Activated CD4-positive, alpha-beta T cell treated with anti-CD3 and anti-CD28 coated beads, Interleukin-2, amount 50 U/mL, for 48 hours (primary cell): ENCODE measurements around the gene P2RY6.

Experiments
- DNase-seq, 2 experiments: peaks; one replicate each; pipeline ENCODE4 v3.0.0-alpha.2; 2020

The P2RY6 gene

DNA sequence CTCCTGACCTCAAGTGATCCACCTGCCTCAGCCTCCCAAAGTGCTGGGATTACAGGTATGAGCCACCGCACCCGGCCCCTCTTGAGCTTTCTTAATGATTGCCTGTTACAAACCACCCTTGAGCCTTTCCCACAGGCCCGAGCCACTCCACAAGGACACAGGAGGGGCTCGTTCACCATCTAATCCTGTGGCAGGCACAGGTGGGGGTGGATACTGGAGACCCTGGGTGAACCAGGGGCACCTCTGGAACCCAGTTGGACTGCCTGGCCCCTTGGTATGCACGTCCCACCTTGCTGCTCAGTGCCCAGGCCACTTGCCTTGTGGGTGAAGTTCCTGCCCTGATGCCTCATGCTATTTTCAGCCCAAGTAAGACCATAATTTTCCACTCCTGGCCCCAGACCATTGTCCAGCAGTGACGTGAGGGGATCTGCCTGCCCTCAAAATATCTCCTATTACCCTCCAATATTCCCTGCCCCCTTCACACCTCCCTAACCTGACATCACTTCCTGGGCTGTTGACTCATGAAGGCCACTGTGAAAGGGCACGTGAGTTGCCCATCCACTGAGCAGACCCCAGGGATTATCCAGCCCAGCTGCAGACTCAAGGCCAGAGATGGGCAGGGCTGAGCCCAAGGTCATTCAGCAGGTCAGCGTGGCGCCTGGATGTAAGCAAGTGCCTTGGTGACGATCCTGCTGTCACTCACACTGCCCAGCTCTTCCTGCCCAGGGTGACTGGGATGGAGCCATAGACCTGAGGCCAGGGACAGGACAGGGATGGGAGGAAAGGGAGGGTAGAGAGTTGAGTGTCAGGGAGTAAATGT lies 34.5 kb upstream of the P2RY6 start:
- DNase-seq, result no peak

- no peak for DNase-seq
These were observed 33.0 kb upstream of the P2RY6 start for GRCh38 chr11:73239111-73239521.

DNA sequence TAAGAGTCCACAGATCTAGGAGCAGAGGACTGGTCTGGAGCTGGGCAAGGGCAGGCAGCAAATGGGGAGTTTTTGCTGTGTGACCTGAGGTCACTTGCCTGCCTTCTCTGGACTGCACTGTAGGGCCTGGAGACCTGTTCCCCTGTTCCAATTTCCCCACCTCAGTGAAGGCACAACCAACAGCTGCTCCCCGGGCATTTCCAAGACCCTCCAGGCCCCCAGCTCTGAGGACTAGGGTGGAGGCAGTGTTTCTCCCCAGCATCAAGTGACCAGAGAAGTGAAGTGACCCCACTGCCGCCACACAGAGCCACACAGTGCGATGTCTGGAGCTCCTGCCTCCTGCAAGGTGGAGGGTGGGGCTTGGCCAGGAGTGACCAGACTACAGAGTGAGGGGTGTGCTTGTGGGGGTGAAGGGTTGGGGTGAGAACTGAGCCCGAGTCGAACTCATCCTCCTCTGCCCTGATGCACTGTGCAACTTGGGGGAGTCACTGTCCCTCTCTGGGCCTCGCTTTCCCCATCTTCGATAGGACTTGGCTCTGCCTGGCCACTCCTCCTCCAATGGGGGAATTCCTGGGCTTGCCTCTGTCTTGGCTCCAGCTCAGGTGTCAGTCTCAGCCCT lies 32.5 kb upstream of the P2RY6 start:
- DNase-seq, result no peak

GRCh38 chr11:73240190-73240781 lies 31.9 kb upstream of the P2RY6 start:
- no peak for DNase-seq

GRCh38 chr11:73241300-73241699 lies 30.8 kb upstream of the P2RY6 start:
- DNase-seq, result no peak

DNA sequence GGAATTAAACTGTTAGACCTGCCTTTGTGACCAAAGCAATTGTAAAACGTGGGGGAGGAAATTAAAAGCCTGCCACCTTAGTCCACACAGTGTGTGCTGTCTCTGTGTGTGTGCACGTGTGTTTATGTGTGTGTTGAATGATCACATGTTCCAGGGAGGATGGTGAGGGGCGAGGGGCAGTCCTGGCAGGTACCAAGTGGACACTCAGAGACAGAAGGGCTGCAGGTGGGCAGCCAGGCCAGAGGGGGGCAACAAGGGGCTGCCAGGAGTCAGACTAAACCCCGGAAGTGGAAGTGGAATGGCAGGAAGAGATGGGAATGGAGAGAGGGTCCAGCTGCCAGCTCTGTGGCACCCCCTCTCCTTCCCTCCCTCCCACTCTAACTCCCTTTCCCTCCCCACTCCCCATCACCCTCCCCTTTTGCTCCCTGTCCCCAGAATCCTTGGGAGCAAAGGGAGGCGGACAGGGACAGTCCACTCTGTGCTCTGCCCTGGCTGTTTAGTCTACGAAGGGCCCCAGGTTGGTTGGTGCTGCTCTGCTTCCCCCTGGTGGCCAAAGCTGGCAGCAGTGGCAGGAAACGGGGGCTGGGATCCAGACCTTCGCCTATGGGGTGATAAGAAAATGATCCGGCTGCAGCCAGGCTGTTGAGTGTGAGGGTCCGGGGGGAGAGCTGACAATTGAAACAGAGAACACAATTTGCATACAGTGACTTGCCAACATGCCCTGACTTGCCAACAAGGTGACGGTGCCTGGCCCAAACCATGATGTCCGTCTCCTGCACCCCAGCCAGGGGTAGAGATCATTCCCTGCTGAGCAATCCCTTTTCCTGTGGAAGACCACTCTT lies 29.7 kb upstream of the P2RY6 start:
- DNase-seq, result peak; percentile 71 to 78

GRCh38 chr11:73243093-73243485 lies 29.0 kb upstream of the P2RY6 start:
- no peak for DNase-seq

GRCh38 chr11:73244589-73245240 lies 27.4 kb upstream of the P2RY6 start:
- no peak for DNase-seq

DNA sequence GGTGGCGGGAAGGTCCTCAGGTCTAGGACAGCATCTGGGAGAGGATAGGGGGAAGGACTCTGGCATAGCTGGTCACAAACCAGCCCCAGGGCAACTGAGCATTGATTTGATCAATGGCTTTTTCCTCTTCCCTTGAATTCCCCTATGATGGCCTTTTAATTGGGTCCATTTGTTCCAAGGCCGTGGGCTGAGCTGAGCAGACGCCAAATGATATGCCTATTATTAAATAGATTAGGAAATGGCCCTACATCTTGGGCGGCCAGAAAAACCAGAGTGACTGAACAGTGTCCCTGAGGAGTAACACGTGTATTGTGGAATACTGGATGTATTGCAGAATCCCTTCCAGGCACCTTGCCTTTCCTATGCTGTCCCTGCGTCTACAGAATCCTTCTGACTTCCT lies 26.7 kb upstream of the P2RY6 start:
- DNase-seq, result no peak

DNA sequence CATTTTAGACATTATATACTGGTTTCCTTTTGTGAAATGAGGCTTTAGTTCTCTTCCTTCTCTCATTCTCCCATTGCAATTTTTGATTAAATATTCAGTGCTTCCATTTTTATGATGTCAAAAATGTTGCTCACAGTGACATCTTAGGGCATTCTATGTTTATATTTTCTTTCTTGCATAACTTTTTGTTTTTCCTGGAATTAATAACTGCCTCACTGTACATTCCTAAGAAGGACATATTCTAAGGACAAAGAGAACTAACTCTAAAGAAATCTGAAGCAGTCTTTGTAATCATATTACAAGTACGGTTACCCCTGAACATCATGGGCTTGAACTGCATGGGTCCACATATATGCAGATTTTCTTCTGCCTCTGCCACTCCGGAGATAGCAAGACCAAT lies 25.8 kb upstream of the P2RY6 start:
- no peak for DNase-seq

- DNase-seq, result no peak
These were observed 23.5 kb upstream of the P2RY6 start for GRCh38 chr11:73248526-73249185.

DNA sequence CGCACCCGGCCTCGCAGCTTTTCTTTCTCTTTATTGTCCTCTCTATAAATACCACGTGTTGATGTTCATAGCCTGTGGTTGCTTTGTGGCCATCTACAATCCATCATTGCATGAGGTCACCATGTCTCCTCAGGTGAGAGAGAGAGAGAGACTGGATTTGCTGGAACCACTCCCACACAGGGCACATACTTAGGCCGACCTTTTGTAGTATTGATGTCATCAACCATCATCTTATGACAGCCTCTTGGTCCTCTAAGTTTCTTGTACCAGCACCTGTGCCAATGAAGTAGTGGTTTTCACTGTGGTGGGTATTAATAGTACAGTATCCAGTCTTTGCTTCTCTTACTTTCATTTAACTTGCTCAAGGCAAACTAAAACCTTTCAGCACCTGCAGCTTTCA lies 22.8 kb upstream of the P2RY6 start:
- DNase-seq, result no peak

DNA sequence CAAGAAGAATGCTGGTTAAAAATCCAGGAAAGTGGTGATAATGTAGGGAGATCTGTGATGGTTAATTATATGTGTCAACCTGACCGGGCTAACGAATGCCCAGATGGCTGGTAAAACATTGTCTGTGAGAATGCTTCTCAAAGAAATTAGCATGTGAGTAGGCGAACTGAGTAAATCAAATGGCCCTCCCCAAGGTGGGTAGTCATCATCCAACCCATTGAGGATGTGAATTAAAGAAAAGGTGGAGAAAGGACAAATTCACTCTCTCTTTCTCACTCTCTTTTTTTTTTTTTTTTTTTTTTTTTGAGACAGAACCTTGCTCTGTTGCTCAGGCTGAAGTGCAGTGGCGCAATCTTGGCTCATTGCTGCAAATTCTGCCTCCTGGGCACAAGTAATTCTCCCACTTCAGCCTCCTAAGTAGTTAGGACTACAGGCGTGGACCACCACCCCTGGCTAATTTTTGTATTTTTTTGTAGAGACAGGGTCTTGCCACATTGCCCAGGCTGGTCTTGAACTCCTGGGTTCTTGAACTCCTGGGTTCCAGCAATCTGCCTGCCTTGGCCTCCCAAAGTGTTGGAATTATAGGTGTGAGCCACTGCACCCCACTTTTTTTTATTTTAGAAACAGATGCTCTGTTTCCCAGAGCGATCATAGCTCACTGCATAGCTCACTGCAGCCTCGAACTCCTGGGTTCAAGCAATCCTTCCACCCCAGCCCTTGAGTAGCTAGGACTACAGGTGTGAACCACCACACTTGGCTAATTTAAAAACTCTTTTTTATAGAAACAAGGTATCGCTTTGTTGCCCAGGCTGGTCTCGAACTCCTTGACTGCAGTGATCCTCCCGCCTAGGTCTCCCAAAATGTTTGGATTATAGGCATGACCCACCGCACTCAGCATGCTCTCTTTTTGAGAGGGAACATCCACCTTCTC lies 22.0 kb upstream of the P2RY6 start:
- DNase-seq, result peak in 1 of 2 experiments; percentile 10

GRCh38 chr11:73252577-73253191 lies 19.5 kb upstream of the P2RY6 start:
- DNase-seq, result peak in 1 of 2 experiments; percentile 17

DNA sequence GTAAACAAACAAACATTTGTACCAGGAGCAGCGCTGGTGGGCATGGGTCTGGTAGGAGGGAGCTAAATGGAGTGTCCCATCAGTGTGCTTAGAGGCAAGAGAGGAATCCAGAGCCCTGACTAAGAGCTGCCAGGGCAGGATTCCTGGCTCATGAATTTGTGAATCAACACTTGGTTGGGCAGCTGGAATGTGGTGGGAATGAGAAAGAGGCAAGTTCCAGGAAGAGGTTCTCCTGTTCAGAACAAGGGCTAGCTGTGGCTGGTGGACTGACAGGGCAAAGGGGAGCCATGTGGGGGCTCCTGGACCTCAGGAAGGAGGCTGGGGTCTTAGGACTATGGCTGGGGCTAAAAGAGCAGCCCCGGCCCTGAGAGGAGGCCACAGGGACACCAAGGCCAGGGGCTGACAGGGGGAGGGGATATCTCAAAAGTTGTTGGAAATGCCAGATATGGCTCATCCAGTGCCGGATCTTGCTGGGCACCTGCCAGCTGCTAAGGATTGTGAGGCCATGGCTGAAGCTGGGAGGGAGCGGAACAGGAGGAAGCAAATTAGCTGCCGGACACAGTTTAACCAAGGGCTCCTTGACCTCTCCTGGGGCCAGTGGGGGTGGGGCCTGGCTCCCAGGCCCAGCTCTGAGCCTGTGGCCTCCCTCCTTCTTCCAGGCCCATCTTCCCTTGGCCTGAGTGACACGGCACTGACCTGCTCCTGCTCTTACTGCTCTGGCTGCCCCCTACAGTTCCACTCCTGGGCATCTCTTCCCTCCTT lies 14.6 kb upstream of the P2RY6 start:
- DNase-seq, result no peak

DNA sequence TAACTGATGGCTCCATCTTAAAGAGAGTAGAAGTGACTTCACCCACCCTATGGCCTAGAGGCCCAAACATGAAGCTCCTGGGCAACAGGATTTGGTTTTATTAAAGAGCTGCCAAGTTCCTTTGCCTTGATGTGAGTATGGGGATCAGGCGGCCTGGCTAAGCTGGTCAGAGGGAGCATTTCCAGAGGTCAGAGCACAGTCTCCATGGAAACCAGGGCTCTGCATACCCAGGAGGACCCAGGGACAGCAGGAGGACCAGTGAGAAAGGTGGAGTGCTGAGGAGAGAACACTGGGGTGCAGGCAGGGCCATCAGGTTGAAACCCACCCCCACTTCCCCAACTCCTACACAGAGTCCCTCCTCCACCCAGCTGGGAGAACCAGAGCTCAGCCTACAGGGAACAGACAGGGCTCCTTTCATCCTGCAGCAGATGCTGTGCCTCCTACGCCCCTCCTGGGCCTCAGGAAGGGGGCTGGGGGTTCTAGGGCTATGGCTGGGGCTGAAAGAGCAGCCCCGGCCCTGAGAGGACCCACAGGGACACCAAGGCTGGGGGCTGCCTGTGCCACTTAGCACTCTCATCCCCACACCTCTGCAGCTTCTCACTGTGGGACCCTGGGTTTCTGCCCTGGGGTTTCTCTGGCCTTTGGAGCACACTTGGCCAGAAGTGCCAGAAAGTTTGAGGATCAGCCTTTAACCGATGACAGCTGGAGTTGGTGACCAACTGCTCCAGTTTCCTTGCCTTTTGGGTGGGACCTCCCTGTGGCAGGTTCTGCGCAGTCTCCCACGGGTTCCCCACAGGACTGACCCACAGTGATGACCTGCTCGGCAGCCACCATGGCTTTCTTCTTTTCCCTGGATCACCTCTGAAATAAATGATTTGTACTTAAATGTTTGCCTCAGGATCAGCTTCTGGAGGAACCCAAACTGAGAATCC lies 13.8 kb upstream of the P2RY6 start:
- no peak for DNase-seq

- no peak for DNase-seq
These were observed 12.6 kb upstream of the P2RY6 start for GRCh38 chr11:73259406-73260126.

- DNase-seq, result no peak
These were observed 12.0 kb upstream of the P2RY6 start for GRCh38 chr11:73260127-73260457.
